HG03025 (cell line): Measurements from ENCODE around the gene PRKCSH.

Experiments
- ATAC-seq: cut with Tn5 transposase; IDR thresholded peaks from one replicate; pipeline ENCODE4 v1.9.1; 2021; ENCODE audit warnings: mild to moderate bottlenecking, moderate library complexity; ENCODE audit not compliant: unreplicated experiment, low FRiP score

The PRKCSH gene

DNA sequence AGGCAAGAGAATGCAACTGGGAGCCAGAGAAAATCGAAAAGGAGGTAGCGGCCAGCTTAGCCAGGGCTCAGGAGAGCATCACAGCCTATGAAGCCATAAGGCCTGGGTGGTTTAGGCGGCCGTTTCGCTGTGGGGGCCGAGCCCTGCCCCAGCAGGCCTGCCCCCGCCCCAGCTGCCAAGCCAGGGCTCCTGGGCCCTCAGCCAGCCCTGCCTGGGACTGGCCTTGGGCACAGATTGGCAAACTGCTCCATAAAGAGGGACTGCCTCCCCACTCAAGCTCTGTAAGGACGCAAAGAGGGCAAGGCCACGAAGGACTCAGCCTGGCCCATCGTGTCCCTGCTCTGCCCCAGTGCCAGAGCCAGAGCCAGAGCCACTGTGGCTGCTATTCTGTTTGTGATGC lies 60.0 kb downstream of the PRKCSH start:
- no peak for ATAC-seq

DNA sequence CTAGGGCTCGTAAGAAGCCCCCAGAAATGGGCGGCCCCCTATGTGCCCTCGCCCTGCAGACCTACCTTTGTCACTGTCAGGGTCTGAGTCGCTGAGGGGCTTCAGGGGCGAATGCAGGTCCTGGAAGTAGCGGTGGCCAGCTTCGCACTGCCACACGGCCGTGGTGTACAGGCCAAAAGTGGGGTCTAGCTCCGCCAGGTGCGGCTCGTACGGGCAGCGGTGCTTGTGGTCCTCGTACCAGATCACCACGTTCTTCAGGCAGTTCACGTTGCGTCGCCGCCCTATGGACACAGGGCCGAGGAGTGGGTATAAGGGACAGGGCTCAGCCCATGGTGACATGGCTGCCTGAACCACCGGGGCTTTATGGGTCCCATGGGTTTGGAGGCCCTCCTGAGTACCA lies 60.5 kb downstream of the PRKCSH start:
- ATAC-seq: no peak

DNA sequence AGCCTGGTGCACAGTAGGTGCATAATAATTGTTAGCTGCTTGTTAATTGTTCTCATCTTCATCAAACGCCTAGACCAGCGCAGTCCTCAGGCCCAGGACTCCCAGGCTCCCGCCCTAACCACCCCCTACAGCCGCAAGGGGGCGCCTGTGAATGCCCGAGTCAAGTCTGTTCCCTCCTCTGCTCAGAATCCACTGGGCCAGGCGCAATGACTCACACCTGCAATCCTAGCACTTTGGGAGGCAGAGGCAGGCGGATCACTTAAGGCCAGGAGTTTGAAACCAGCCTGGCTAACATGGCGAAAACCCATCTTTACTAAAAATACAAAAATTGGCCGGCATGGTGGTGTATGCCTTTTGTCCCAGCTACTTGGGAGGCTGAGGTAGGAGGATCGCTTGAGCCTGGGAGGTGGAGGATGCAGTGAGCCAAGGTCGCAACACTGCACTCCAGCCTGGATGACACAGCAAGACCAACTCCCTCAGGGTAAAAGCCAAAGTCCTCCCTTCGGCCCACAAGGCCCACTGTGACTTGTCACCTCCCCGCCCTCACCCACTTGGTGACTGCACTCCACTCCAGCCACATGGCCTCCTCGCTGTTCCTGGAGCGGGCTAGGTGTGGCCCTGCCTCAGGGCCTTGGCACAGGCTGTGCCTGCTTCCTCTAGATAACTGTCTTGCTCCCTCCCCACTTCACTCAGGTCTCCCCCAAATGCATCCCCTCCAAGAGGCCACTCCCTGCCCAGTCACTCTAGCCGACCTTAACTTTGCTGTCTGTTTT lies 61.1 kb downstream of the PRKCSH start:
- ATAC-seq: no peak

DNA sequence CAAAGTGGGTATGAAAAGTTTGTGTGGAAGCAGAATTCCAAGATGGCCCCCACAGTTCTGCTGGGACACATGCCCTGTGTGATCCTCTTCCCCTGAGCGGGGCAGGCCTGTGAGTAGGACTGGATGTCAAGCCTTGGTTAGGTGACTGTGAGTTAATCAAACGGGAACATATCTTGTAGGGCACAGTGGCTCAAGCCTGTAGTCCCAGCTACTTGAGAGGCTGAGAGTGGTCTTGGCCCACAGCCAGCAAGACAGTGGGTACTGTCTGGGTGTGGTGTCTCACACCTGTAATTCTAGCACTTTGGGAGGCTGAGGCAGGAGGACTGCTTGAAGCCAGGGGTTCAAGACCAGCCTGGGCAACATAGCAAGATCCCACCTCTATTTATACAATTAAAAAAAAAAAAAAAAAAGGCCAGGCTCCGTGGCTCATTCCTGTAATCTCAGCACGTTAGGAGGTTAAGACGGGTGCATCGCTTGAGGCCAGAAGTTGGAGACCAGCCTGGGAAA lies 63.8 kb downstream of the PRKCSH start:
- ATAC-seq: no peak

DNA sequence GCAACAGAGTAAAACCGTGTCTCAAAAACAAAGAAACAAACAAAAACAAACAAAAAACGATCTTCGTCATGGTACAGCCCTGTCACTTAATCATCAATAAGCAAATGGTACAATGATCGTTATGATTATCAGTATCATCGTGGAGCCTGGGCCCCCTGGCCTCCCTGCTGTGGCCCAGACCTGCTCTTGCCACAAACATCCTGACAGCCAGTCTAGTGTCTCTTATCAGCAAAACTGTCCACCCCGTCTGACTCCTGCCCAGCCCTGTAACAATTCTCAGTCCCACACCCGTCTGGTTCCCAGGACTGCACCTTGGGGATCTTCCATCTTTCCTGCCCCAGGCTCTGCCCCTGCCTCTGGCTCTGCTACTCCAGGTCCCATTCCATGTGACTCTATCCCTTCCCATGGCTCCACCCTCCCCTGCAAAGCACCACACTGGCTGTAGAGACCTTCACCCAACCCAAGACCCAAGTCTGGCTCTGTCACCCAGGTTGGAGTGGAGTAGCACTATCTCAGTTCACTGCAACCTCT lies 64.5 kb downstream of the PRKCSH start:
- ATAC-seq: no peak
